Esophagus muscularis mucosa (tissue), 4 donors: ENCODE data around the gene HDGFL3. TPM values are rescaled to one million over a fixed set of nuclear protein-coding genes. Genes with fewer than 3 reads are reported as not detected.
"Not testable (repeated sequence)": the region's sequence is repeated elsewhere in the genome, so short reads cannot be mapped to it uniquely, and the experiment has no call there.

Source experiments
- DNase-seq: peaks from one replicate; pipeline ENCODE4 v3.0.0-alpha.2; 2017; ENCODE audit errors: extremely low spot score
- H3K27ac ChIP-seq, 4 donors: fragments of 200-600 bp; sonication (generic); replicated peaks in 1 of 4; 1 replicate in 3 of 4; 2 replicates in 1 of 4; pipeline ENCODE4 v1.5.1; 2016 to 2019; ENCODE audit warnings: mild to moderate bottlenecking in 1 of 4
- H3K27me3 ChIP-seq, 4 donors: fragments of 200-600 bp; sonication (generic); one replicate each; pipeline versions ENCODE4 v1.5.1 to v1.6.0; 2016 to 2019
- H3K36me3 ChIP-seq, 4 donors: fragments of 200-600 bp; sonication (generic); one replicate each; pipeline ENCODE4 v1.5.1; 2016 to 2019
- H3K4me1 ChIP-seq, 4 donors: fragments of 200-600 bp; sonication (generic); one replicate each; pipeline ENCODE4 v1.5.1; 2016 to 2019
- H3K4me3 ChIP-seq, 4 donors: fragments of 200-600 bp; sonication (generic); 1 replicate in 2 of 4; 2 replicates in 2 of 4; pipeline ENCODE4 v1.5.1; 2016 to 2019; ENCODE audit warnings: mild to moderate bottlenecking in 4 of 4, moderate library complexity in 1 of 4
- H3K9me3 ChIP-seq, 4 donors: fragments of 200-600 bp; sonication (generic); 1 replicate in 3 of 4; 2 replicates in 1 of 4; pipeline ENCODE4 v1.5.1; 2016 to 2019
- CTCF ChIP-seq, 3 experiments: fragments of 200-600 bp in 2 of 3; fragments of 450-650 bp in 1 of 3; sonication (generic) in 2 of 3; IDR thresholded peaks; one replicate each; pipeline ENCODE4 v1.5.1; 2017 to 2019; ENCODE audit warnings: antibody characterized with exemption in 3 of 3, mild to moderate bottlenecking in 2 of 3, moderate library complexity in 1 of 3
- EP300 ChIP-seq: sonication (generic); formaldehyde crosslinking; IDR thresholded peaks from one replicate; pipeline ENCODE4 v1.6.1; 2017; ENCODE audit warnings: antibody characterized with exemption
- POLR2A ChIP-seq: fragments of 450-650 bp; IDR thresholded peaks from one replicate; pipeline ENCODE4 v1.6.1; 2017; ENCODE audit warnings: antibody characterized with exemption, moderate library complexity, mild to moderate bottlenecking, low read depth
- POLR2AphosphoS5 ChIP-seq, 2 donors: sonication (generic); formaldehyde crosslinking; IDR thresholded peaks; one replicate each; pipeline ENCODE4 v1.6.1; 2017; ENCODE audit warnings: antibody characterized with exemption in 2 of 2
- WGBS: methylation state at CpG from one replicate; pipeline ENCODE4 v1.1.5; 2018; 5-methylcytosine and 5-hydroxymethylcytosine counted together
- intact Hi-C: fragments of 100-400 bp; cut with DNase I; formaldehyde crosslinking; loops from one replicate; pipeline ENCODE4 v1.15.1; 2023
- total RNA-seq, 4 donors: library from RNA; depleted of rRNA; stranded (reverse); fragments of >200 nt; gene quantifications; one replicate each; pipeline versions ENCODE4 v1.1.0 to v1.2.1, GENCODE V29; 2016

Gene HDGFL3
- total RNA-seq, 4 donors from 2014 or later = 38.1 to 72.6 (median 47.9) TPM

GRCh38 chr15:83098079-83098478, 109.5 kb downstream of the HDGFL3 start:
- no peak for DNase-seq
- Histone ChIP-seq H3K36me3 (no peaks in the 10 kb centered on the region), H3K27me3 (peaks cover 0 to 4% (median 0%) of the 10 kb centered on the region in 4 donors), H3K4me3 (no peak overlapping the region), H3K9me3 (peaks cover 0 to 5% (median 2%) of the 10 kb centered on the region in 4 donors), H3K4me1 (peaks cover 0 to 7% (median 0%) of the 10 kb centered on the region in 4 donors), H3K27ac (no peak overlapping the region)
- intact Hi-C loops = no loop called here
- TF ChIP-seq POLR2A (no peak), CTCF (IDR thresholded peaks at IDR 0.05) (no peak)

DNA sequence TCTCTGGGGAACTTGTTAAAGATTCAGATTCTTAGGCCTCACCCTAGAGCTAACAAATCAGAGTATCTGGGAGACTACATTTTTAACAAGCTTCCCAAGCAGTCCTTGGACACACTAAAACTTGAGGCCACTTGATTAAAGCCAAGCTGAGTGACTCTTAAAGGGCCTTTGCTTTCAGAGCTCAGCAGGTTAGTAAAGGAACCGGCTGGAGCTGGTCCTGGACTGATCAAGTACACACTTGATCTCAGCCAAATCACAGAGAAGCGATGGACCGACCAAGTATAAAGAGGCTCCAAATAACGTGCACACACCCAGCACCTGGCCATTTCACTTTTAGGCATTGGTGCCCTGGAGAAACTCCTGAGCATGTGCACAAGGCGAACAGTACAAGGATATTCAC, 113.0 kb downstream of the HDGFL3 start:
- no peak for DNase-seq
- Histone ChIP-seq H3K27me3 (peaks cover 0 to 4% (median 0%) of the 10 kb centered on the region in 4 donors), H3K36me3 (no peaks in the 10 kb centered on the region), H3K9me3 (peaks cover 0 to 5% (median 2%) of the 10 kb centered on the region in 4 donors), H3K27ac (no peak overlapping the region), H3K4me3 (no peak overlapping the region), H3K4me1 (peaks cover 0 to under 1% (median 0%) of the 10 kb centered on the region in 4 donors)
- intact Hi-C loops = no loop called here
- 99% methylated on average over 5 of the region's 5 CpGs for WGBS
- no peak for TF ChIP-seq EP300
- no peak for TF ChIP-seq POLR2AphosphoS5 (IDR thresholded peaks at IDR 0.05)
- no peak for TF ChIP-seq CTCF (IDR thresholded peaks at IDR 0.05)
- no peak for TF ChIP-seq POLR2A

DNA sequence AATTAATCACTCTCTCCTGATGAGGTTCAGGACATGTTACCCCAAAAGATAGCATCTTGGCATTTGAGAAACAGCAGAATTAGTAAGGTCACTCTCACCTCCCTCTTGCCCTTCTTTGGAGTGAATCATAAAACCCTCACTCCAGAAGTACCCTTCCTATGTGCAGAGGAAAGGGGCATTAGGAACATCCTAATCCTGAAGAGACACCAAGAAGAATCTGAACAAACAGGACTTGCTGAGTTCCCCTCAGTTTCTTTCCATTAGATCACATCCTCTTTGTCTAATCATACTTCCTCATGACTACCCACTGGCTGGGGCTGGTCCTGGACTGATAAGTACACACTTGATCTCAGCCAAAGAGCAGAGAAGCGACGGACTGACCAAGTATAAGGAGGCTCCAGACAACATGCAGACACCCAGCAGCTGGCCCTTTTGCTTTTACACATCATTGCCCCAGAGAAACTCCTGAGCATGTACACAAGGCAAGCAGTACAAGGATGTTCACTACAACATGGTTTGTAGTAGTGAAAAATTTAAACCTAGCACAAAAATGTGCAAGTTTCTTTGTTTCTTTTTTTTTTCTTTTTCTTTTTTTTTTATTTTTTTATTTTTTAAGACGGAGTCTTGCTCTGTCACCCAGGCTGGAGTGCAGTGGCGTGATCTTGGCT, 115.2 kb downstream of the HDGFL3 start:
- H3K36me3 ChIP-seq = no peaks in the 10 kb centered on the region
- H3K27ac ChIP-seq = peak overlapping the region in 1 of 4 donors; percentile 20
- intact Hi-C loops = no loop called here
- no peaks in the 10 kb centered on the region for H3K27me3 ChIP-seq
- no peaks in the 10 kb centered on the region for H3K4me1 ChIP-seq
- no peak for DNase-seq
- WGBS = 57% methylated on average over 4 of the region's 4 CpGs
- no peak overlapping the region for H3K4me3 ChIP-seq
- H3K9me3 ChIP-seq = no peaks in the 10 kb centered on the region
- TF ChIP-seq POLR2AphosphoS5 (IDR thresholded peaks at IDR 0.05) (peak; percentile 63 to 64), EP300 (no peak), POLR2A (no peak), CTCF (IDR thresholded peaks at IDR 0.05) (no peak)

GRCh38 chr15:83091965-83092308, 115.7 kb downstream of the HDGFL3 start:
- intact Hi-C loops, H3K4me1 ChIP-seq, H3K4me3 ChIP-seq, H3K36me3 ChIP-seq, H3K9me3 ChIP-seq, H3K27me3 ChIP-seq, DNase-seq: not testable (repeated sequence)
- 84% methylated on average over 3 of the region's 3 CpGs for WGBS
- H3K27ac ChIP-seq = peak overlapping the region in 1 of 4 donors; percentile 20

GRCh38 chr15:83090465-83090864, 117.2 kb downstream of the HDGFL3 start:
- no peak for DNase-seq
- WGBS = 68% methylated on average over 4 of the region's 4 CpGs

More at GRCh38 chr15:83090465-83090864, 117.2 kb downstream of the HDGFL3 start:
- Histone ChIP-seq H3K4me3 (no peak overlapping the region), H3K4me1 (no peaks in the 10 kb centered on the region), H3K27me3 (no peaks in the 10 kb centered on the region), H3K9me3 (no peaks in the 10 kb centered on the region), H3K27ac (no peak overlapping the region), H3K36me3 (no peaks in the 10 kb centered on the region)
- TF ChIP-seq CTCF (IDR thresholded peaks at IDR 0.05) (no peak), POLR2A (no peak), POLR2AphosphoS5 (IDR thresholded peaks at IDR 0.05) (no peak)
- intact Hi-C loops = no loop called here
